Adrenal gland (tissue), 12 donors: ENCODE results near the gene IBA57. TPM values are rescaled to one million over a fixed set of nuclear protein-coding genes. Genes with fewer than 3 reads are reported as not detected.

Source experiments
- DNase-seq, 7 donors: peaks; one replicate each; pipeline ENCODE4 v3.0.0-alpha.2; 2019 to 2020
- H3K27ac ChIP-seq, 5 donors: fragments of 200-600 bp; sonication (generic) in 4 of 5; 1 replicate in 3 of 5; 2 replicates in 2 of 5; pipeline versions ENCODE4 v1.5.1 to v1.8.0; 2016 to 2020; ENCODE audit warnings: mild to moderate bottlenecking in 1 of 5
- H3K27me3 ChIP-seq: fragments of 200-600 bp; 2 replicates; pipeline ENCODE4 v1.8.0; 2021
- H3K36me3 ChIP-seq, 2 donors: fragments of 200-600 bp; replicated peaks in 1 of 2; 1 replicate in 1 of 2; 2 replicates in 1 of 2; pipeline versions ENCODE4 v1.5.1 to v1.8.0; 2018 to 2022
- H3K4me1 ChIP-seq, 2 donors: fragments of 200-600 bp; replicated peaks in 1 of 2; 1 replicate in 1 of 2; 2 replicates in 1 of 2; pipeline versions ENCODE4 v1.5.1 to v1.8.0; 2018 to 2021
- H3K4me3 ChIP-seq, 4 donors: fragments of 200-600 bp; sonication (generic) in 3 of 4; one replicate each; pipeline ENCODE4 v1.5.1; 2016 to 2018
- H3K9me3 ChIP-seq, 3 donors: fragments of 200-600 bp; sonication (generic) in 1 of 3; replicated peaks in 1 of 3; 1 replicate in 2 of 3; 2 replicates in 1 of 3; pipeline versions ENCODE4 v1.5.1 to v1.8.0; 2016 to 2021
- POLR2A ChIP-seq, 2 donors: fragments of 450-650 bp; IDR thresholded peaks; one replicate each; pipeline ENCODE4 v1.6.1; 2017; ENCODE audit warnings: antibody characterized with exemption in 2 of 2, mild to moderate bottlenecking in 2 of 2, moderate library complexity in 1 of 2
- WGBS, 4 donors: extraction: QIAGEN DNeasy Blood & Tissue Kit in 2 of 4; methylation state at CpG; one replicate each; pipeline versions ENCODE4 v1.1.5 to v1.1.7; 2013 to 2017; 5-methylcytosine and 5-hydroxymethylcytosine counted together
- intact Hi-C, 2 donors: fragments of 100-400 bp; cut with DNase I; formaldehyde crosslinking; loops; one replicate each; pipeline versions ENCODE4 v1.14.1 to v1.15.0; 2022 to 2023
- polyA plus RNA-seq, 3 donors: library from polyadenylated mRNA; stranded (reverse); fragments of 200-250 nt in 2 of 3; fragments of 350-450 nt in 1 of 3; fragmentation: Illumina TruSeq in 1 of 3; extraction: RNeasy Lipid Tissue Mini Kit (QIAGEN cat#74804) in 1 of 3; gene quantifications; one replicate each; pipeline ENCODE4 v1.2.3, GENCODE V29; 2013 to 2014
- total RNA-seq, 9 donors: library from RNA; depleted of rRNA in 4 of 9; stranded (reverse); fragments of >200 nt in 4 of 9; fragments of 120-200 nt in 1 of 9; fragmentation: NEBNext Ultra II Directional in 1 of 9; extraction: Animal tissue kit (Norgen Biotek cat#: 25700) in 1 of 9; gene quantifications; one replicate each; pipeline versions ENCODE4 v1.1.0 to v1.2.4, GENCODE V29; 2013 to 2023
- TF ChIP-seq, protein P1 (sequence below), 6 experiments: fragments of 450-650 bp in 4 of 6; fragments of 200-600 bp in 2 of 6; sonication (generic) in 1 of 6; IDR thresholded peaks; 1 replicate in 5 of 6; 2 replicates in 1 of 6; pipeline versions ENCODE4 v1.5.1 to v1.8.0; 2016 to 2021; ENCODE audit warnings: antibody characterized with exemption in 6 of 6, mild to moderate bottlenecking in 2 of 6, moderate library complexity in 1 of 6
- donor health status: healthy with polysubstance abuse.
- donor health status: Bipolar disorder and iron deficiency.
- donor health status: DM: yes; HTN: yes; CAD: no.
- donor health status: DM: no; HTN: no; CAD: no.
- donor health status: DM: no; HTN: no; CAD: no.
- donor health status: DM: yes; HTN: yes; CAD: no.

The IBA57 gene
- total and polyA plus RNA-seq, 12 donors: 1.4 to 40.6 (median 13.0) TPM

DNA sequence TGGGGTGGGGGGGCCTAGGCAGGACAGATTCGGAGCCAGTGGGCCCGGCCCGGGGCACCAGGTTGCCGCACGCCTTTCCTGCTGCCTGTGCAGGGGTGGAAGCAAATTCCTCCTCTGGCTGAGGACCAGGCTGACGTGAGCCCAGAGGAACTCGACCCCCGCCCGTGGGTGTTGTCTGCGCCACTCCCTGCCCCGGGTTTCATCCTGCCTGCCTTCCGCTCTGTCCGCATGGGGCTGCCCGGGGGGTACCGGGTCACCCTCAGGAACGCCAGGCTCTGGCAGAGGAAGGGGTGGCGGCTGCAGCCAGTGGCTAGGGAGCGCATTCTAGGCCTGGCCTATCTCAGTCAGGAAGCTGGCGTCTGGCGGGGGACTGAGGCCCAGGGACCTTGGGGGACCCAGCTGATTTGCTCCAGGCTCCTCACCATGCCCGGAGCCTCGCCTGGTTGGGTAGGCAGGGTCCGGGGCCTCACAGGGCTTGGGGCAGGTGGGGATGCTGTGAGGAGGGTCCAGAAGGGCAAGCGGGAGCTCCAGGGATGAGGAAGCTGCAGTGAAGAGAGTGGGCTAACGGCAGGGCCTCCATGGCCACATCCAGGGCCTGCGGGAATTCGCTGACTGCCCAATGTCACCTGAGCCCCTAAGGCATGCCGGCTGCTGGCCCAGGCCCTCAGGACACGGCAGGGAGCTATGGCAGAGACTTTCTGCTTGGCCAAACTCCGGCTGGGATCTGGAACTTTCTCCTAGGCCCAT is 2.4 kb upstream of the IBA57 start:
- peak overlapping the region in 3 of 5 donors; percentile 29 to 98 (median 46) for H3K27ac ChIP-seq
- no peaks in the 10 kb centered on the region for H3K9me3 ChIP-seq
- TF ChIP-seq POLR2A (IDR thresholded peaks at IDR 0.05): no peak
- TF ChIP-seq, protein P1, sequence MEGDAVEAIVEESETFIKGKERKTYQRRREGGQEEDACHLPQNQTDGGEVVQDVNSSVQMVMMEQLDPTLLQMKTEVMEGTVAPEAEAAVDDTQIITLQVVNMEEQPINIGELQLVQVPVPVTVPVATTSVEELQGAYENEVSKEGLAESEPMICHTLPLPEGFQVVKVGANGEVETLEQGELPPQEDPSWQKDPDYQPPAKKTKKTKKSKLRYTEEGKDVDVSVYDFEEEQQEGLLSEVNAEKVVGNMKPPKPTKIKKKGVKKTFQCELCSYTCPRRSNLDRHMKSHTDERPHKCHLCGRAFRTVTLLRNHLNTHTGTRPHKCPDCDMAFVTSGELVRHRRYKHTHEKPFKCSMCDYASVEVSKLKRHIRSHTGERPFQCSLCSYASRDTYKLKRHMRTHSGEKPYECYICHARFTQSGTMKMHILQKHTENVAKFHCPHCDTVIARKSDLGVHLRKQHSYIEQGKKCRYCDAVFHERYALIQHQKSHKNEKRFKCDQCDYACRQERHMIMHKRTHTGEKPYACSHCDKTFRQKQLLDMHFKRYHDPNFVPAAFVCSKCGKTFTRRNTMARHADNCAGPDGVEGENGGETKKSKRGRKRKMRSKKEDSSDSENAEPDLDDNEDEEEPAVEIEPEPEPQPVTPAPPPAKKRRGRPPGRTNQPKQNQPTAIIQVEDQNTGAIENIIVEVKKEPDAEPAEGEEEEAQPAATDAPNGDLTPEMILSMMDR (IDR thresholded peaks at IDR 0.05): no peak
- H3K4me3 ChIP-seq: no peak overlapping the region
- peak; percentile 32 to 77 (median 53) for DNase-seq
- no peaks in the 10 kb centered on the region for H3K36me3 ChIP-seq
- WGBS, 4 donors: 33 to 77% (median 53%) methylated on average over 4 to 30 of the region's 30 CpGs
- peaks cover 0 to 8% of the 10 kb centered on the region in 2 donors for H3K4me1 ChIP-seq
- intact Hi-C loops: no loop called here
- H3K27me3 ChIP-seq: peaks cover 7% of the 10 kb centered on the region

DNA sequence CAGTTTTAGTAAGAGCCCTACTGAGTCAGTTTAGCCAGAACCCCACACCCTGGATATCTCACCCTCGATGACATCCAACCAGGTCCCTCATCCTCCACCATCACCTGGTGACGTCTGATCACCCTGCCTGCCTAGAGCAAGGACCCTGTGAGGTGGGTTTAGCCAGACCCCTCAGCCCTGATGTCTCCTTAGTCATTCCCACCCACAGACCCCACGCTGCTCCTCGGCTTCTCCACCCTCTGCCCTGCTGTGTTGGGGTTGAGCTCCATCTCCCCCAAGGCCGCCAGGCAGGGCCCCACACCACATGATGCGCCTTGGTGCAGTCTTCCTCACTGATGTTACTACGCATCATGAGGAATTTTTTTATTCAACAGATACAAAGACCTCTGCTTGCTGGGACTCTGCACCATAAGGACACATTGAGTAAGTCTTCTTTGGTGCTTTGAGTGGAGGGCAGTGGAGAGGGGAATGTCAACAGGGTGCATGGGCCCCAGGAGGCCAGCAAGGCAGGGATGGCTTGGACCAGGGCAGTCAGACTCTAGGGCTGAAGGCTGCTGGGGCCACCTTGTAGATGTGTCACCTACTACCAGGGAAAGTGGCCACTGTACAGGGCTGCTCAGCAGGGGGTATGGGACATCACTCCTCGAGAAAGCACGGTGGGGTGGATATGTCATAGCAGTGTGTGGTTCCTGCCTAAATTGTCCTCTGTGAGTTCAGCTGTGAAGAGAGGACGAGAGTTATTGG is 1.7 kb upstream of the IBA57 start:
- H3K27ac ChIP-seq: peak overlapping the region in 3 of 5 donors; percentile 29 to 100 (median 98)
- intact Hi-C loops: no loop called here

DNA sequence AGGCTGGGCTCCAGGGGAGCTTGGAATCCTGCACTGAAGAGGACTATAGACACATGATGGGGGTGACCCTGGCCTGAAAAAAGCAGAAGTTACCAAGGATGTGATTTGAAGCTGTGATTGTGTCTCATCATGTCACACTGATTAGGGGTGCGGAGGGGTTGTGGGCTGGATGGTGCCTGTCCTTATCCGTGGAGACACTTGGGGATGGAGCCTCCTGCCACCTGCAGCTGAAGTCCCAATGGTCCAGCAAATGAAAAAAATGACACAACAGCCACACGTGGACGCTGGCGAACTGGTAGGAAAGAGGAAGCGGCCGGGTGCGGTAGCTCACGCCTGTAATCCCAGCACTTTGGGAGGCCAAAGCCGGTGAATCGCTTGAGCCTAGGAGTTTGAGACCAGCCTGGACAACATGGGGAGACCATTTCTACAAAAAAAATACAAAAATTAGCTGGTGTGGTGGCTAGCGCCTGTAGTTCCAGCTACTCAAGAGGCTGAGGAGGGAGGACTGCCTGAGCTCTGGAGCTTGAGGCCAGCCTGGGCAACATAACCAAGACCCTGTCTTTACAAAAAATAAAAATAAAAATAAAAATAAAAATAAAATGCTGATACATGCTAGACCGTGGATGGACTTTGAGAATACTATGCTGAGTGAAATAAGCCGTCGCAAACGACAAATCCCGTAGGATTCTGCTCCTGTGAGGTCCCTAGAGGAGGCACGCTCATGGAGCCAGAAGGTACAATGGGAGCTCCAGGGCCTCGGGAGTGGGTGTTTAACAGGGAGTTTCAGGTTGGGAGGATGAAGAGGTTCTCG is 838 bp upstream of the IBA57 start:
- no peaks in the 10 kb centered on the region for H3K9me3 ChIP-seq
- intact Hi-C loops: no loop called here
- H3K36me3 ChIP-seq: no peaks in the 10 kb centered on the region
- peak in 5 of 7 donors; percentile 22 to 76 (median 43) for DNase-seq
- no peak for TF ChIP-seq POLR2A (IDR thresholded peaks at IDR 0.05)
- TF ChIP-seq, protein P1 (IDR thresholded peaks at IDR 0.05): no peak
- H3K27ac ChIP-seq: peak overlapping the region in 4 of 5 donors; percentile 80 to 100 (median 92)
- peaks cover 0 to 8% of the 10 kb centered on the region in 2 donors for H3K4me1 ChIP-seq
- peak overlapping the region in 2 of 4 donors; percentile 34 to 42 for H3K4me3 ChIP-seq
- H3K27me3 ChIP-seq: no peaks in the 10 kb centered on the region
- 45 to 51% (median 49%) methylated on average over 20 of the region's 20 CpGs for WGBS, 4 donors

More for the DNA sequence above, 1.7 kb upstream of the IBA57 start:
- DNase-seq: peak in 2 of 7 donors; percentile 18 to 33
- peaks cover 0 to 8% of the 10 kb centered on the region in 2 donors for H3K4me1 ChIP-seq
- H3K4me3 ChIP-seq: no peak overlapping the region
- TF ChIP-seq POLR2A (IDR thresholded peaks at IDR 0.05): no peak
- TF ChIP-seq, protein P1 (IDR thresholded peaks at IDR 0.05): no peak
- WGBS, 4 donors: 85 to 88% (median 86%) methylated on average over 10 of the region's 10 CpGs
- H3K36me3 ChIP-seq: no peaks in the 10 kb centered on the region
- H3K27me3 ChIP-seq: peaks cover 4% of the 10 kb centered on the region
- no peaks in the 10 kb centered on the region for H3K9me3 ChIP-seq
